Stimulated activated naive CD8-positive, alpha-beta T cell treated with anti-CD3 and anti-CD28 coated beads, Interleukin-15, Interleukin-2, amounts not matched to agents 100 ng/mL and 50 ng/mL, for 24 hours (primary cell): ENCODE results near the gene NBPF9.
"Not testable (repeated sequence)": the region's sequence is repeated elsewhere in the genome, so short reads cannot be mapped to it uniquely, and the experiment has no call there.

Experiments
- H3K27ac Mint-ChIP-seq: one replicate; pipeline ENCODE4 v1.8.0; 2021; ENCODE audit warnings: mild to moderate bottlenecking, mixed read lengths
- H3K27me3 Mint-ChIP-seq: one replicate; pipeline ENCODE4 v1.8.0; 2021; ENCODE audit warnings: mixed read lengths
- H3K36me3 Mint-ChIP-seq: one replicate; pipeline ENCODE4 v1.8.0; 2021; ENCODE audit warnings: low read depth, mixed read lengths
- H3K4me1 Mint-ChIP-seq: one replicate; pipeline ENCODE4 v1.8.0; 2021; ENCODE audit warnings: low read depth, mixed read lengths
- H3K4me3 Mint-ChIP-seq: one replicate; pipeline ENCODE4 v1.8.0; 2021; ENCODE audit warnings: mild to moderate bottlenecking, mixed read lengths
- H3K9me3 Mint-ChIP-seq: one replicate; pipeline ENCODE4 v1.8.0; 2021; ENCODE audit warnings: mixed read lengths

NBPF9 gene

DNA sequence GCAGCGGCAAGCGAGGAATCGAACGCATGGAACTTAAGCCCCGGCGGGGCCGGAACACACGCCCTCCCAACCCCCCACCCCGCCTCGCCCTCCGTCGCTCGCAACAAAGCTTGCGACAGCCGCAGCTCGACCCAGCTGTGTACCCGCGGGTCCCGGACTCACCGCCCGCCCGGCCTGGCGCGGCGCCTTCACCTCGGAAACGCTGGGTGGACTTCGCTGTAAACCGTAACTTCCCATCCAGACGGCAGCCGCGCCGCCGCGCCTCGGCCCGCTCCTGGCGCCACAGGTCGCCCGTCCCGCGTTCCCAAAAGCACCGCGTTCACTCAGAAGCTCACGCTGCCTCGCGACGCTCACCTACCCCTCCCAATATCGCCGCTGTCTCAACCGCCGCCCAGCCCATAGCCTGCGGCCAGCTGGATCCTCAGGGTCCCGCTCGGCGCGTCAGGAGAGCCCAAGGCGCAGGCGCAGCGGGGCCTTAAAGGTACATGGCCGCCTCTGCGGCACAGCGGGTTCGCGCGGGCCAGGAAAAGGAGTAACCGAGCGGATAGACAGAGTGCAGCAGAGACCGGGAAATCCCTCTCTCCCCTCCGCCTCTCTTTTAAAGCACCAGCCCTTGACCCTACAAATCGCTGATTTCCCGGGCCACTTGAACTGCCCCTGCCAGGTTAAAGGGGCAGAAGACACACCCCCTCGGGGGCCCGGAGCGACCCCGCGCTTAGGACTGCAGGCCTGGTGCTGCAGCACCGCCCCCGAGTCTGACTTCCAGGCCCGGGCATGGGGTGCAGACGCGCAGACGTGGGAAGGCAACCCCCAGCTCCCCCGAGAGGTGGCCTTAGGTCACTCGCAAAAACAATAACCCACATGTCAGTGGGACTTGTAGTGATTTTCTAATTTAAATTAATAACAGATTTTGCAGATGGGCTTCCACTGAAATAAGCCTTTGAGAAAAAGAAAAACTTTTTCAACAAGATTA lies at the start of gene NBPF9:
TSS of gene NBPF9 (minus strand) at position 443 of the 973 bp plus-strand sequence. CDS start 21,412 bp downstream, outside the sequence.
- H3K36me3 Mint-ChIP-seq, H3K9me3 Mint-ChIP-seq, H3K27me3 Mint-ChIP-seq, H3K4me1 Mint-ChIP-seq: not testable (repeated sequence)
- Mint-ChIP-seq H3K4me3 (peak within 1 kb of the TSS; percentile 95), H3K27ac (peak within 1 kb of the TSS; percentile 94)

DNA sequence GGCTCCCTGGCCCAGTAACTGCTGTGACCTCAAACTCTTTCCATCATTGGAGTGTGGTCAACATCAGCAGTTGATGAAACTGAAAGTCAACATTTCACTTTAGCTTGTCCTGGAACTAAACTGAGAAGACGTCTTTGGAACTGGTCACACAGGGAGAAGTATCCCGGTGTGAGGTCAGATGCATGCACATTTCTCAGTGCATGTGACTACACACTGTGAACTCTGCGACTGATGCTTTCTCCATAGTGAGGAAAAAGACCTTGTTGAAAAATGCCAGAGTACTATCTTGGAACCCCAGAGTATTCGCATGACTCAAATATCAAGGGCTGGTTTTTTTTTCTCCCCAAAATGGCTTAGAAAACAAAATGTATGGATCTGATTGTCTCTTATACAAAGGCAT lies 46.6 kb upstream of the NBPF9 start:
- H3K27ac Mint-ChIP-seq, H3K36me3 Mint-ChIP-seq, H3K27me3 Mint-ChIP-seq, H3K4me3 Mint-ChIP-seq, H3K9me3 Mint-ChIP-seq, H3K4me1 Mint-ChIP-seq: not testable (repeated sequence)

DNA sequence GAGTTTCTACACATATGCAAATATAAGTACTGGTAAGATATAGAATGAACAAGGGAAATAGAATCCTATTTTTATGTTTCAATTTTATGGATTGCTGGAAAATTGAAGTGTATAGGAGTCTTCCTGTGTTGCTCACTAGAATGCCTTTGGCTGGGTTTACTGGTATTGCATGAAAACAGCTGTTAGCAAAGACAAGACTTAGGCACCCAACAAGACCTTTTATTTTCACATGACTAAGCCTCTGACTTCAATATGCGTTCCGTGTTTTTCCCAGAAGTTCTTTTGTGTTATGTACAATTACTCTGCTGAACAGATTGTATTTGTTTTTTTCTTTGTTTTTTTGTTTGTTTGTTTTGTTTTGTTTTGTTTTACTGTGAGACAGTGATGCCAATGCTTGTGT lies 34.2 kb upstream of the NBPF9 start:
- not testable (repeated sequence) for H3K9me3 Mint-ChIP-seq, H3K36me3 Mint-ChIP-seq, H3K27me3 Mint-ChIP-seq, H3K27ac Mint-ChIP-seq, H3K4me1 Mint-ChIP-seq, H3K4me3 Mint-ChIP-seq

DNA sequence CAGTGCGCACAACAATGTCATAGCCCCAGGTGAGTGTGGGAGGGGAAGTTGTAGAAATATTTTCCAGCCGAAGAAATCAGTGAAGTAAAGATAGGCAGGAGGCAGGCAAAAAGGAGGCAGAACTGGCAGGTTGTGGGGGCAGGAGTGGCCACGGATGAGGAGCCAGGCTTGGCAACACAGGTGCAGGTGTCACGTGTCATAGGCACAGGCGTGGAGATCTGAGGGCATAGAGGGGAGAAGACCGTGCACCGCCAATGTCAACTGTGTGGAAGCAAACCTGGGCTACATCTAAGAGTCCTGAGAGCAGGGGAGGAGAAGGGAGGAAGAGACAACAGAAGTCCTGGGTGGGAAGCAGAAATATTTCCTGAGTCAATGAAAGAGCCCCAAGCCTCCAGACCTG lies 27.6 kb upstream of the NBPF9 start:
- H3K36me3 Mint-ChIP-seq, H3K9me3 Mint-ChIP-seq, H3K27ac Mint-ChIP-seq, H3K27me3 Mint-ChIP-seq, H3K4me1 Mint-ChIP-seq, H3K4me3 Mint-ChIP-seq: not testable (repeated sequence)

DNA sequence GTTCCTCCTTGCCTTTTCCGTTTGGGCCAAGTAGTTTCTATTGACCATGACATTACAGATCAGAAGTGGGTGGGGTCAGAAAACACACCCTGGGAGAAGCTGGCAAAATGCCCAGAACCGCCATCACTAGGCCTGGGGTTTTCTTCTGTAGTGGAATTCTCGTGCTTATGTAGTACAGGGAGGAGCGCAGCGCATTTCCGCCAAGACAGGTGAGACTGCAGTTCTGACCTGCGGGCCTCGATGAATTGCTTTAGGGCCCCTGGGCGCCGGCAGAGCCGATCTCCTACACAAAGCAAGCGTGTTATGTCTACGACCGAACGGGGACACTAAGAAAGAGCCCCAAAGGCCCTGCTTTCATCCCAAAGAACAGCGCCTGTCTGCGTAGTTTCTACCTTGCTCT lies 25.9 kb upstream of the NBPF9 start:
- H3K4me3 Mint-ChIP-seq, H3K9me3 Mint-ChIP-seq, H3K27ac Mint-ChIP-seq: not testable (repeated sequence)

DNA sequence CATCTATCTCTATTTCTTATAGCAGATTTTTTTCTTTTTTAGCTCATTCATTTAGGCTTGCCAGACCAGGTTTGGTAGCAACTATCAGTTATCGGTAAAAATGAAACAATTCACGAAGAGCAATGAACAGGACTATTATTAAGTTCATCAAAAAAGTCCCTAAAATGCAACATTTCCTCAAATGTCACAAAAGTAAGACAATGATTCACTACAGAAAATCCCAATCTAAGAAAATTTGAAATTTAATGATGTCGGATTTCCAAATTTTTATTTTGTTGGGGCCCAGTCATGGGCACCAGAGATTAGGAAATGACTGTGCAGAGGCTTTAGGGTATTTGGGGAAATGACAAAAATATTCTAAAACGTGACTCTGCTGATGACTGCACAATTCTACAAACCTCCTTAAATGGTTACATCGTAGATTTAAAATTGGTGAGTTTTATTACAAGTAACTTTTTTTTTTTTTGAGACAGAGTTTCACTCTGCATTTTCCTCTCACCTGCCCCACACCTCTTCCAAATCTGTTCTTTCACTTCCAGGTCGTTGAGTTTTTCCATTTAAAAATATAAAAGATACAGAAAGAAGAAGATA lies 23.3 kb upstream of the NBPF9 start:
- not testable (repeated sequence) for H3K36me3 Mint-ChIP-seq, H3K4me3 Mint-ChIP-seq, H3K4me1 Mint-ChIP-seq, H3K27me3 Mint-ChIP-seq, H3K27ac Mint-ChIP-seq, H3K9me3 Mint-ChIP-seq

More for the DNA sequence above, 25.9 kb upstream of the NBPF9 start:
- not testable (repeated sequence) for H3K27me3 Mint-ChIP-seq, H3K36me3 Mint-ChIP-seq, H3K4me1 Mint-ChIP-seq

DNA sequence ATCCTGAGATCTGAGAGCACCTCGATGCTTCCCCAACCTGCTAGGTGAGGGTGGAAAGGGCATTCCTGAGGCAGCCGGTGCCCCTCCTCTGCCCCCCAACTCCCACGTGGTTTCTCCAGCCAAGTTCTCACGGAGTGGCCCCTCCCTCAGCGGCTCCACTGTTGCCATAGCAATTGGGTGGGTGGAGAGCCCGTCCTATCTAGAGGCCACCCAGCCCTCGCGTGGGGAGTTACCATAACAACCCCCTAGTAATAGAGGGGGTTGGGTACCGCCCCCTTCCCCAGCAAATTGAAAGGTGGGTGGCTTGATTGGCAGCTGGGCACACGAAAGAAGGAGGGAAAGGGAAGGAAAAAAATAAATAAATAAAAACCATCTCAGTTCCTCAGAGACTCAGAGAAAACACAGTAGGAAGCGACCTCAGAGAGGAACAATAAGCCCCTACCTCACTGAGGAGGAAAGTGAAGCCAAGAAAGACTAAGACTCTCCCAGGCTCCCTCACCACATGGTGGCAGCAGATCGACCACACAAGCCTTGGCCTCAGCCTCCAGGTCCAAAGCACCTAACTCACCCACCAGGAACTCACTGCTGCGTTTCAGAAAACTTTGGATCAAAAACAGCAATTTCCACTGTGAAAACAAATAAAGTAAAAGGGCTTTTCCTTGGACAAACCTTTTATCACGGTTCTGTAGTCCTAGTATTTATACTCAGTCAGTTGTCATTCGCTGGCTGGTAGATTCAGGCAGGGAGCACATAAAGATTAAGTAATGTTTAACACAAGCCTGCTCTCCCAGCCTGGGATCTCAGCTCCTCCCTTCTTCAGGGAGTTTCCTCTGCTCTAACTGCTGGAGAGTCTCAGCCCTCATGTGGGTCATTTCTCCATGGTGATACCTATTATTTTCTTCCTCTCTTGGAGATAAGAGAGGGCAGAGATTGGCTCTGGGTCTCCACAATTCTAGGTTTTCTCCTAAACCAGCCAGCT lies 20.9 kb upstream of the NBPF9 start:
- not testable (repeated sequence) for H3K27ac Mint-ChIP-seq, H3K27me3 Mint-ChIP-seq, H3K9me3 Mint-ChIP-seq, H3K4me1 Mint-ChIP-seq, H3K4me3 Mint-ChIP-seq, H3K36me3 Mint-ChIP-seq

- H3K27me3 Mint-ChIP-seq, H3K9me3 Mint-ChIP-seq, H3K27ac Mint-ChIP-seq: not testable (repeated sequence)
Measured at GRCh38 chr1:149112828-149113227, 9.5 kb upstream of the NBPF9 start.

GRCh38 chr1:149110343-149110742 lies 7.0 kb upstream of the NBPF9 start:
- H3K27me3 Mint-ChIP-seq, H3K36me3 Mint-ChIP-seq, H3K9me3 Mint-ChIP-seq, H3K27ac Mint-ChIP-seq, H3K4me3 Mint-ChIP-seq, H3K4me1 Mint-ChIP-seq: not testable (repeated sequence)

More at GRCh38 chr1:149112828-149113227, 9.5 kb upstream of the NBPF9 start:
- not testable (repeated sequence) for H3K36me3 Mint-ChIP-seq, H3K4me3 Mint-ChIP-seq, H3K4me1 Mint-ChIP-seq

- not testable (repeated sequence) for H3K27ac Mint-ChIP-seq, H3K9me3 Mint-ChIP-seq, H3K36me3 Mint-ChIP-seq, H3K27me3 Mint-ChIP-seq, H3K4me1 Mint-ChIP-seq
- peak overlapping the region; percentile 45 for H3K4me3 Mint-ChIP-seq
Measured at GRCh38 chr1:149102574-149102973, 777 bp downstream of the NBPF9 start.

DNA sequence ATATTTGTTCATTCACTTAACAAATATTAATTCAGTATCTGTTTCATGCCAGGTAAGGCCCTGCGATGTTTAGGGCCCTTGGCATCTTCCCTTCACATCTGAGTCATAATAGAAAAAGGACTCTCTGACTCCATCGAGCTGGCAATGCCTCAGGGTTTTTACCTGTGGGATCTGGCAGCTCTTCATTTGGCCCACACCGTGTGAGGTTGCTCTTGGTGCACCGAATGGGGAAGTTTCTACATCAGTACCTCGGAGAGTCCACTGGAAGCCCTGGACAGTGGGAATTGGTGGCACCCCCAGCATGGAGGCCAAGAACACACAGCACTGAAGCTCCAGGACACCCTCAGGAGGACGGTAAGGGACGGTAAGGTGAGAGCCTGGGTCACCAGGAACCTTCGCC lies 5.1 kb downstream of the NBPF9 start:
- not testable (repeated sequence) for H3K27me3 Mint-ChIP-seq, H3K4me3 Mint-ChIP-seq, H3K36me3 Mint-ChIP-seq, H3K9me3 Mint-ChIP-seq, H3K4me1 Mint-ChIP-seq, H3K27ac Mint-ChIP-seq

DNA sequence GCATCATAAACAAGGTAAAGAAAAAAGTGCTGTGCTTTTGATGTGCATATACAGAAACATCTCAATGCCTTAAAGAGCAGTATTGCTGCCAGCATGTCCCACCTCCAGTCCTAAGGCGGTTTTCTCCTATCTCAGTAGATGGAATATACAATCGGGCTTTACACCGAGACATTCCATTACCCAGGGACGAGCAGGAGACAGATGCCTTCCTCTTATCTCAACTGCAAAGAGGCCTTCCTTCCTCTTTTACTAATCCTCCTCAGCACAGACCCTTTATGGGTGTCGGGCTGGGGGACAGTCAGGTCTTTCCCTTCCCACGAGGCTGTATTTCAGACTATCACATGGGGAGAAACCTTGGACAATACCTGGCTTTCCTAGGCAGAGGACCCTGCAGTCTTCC lies 10.2 kb downstream of the NBPF9 start:
- not testable (repeated sequence) for H3K9me3 Mint-ChIP-seq, H3K36me3 Mint-ChIP-seq, H3K4me3 Mint-ChIP-seq, H3K27ac Mint-ChIP-seq, H3K4me1 Mint-ChIP-seq, H3K27me3 Mint-ChIP-seq

- not testable (repeated sequence) for H3K9me3 Mint-ChIP-seq, H3K36me3 Mint-ChIP-seq, H3K4me3 Mint-ChIP-seq
Measured at GRCh38 chr1:149075505-149076127, 27.7 kb downstream of the NBPF9 start.

GRCh38 chr1:149064611-149065010 lies 38.7 kb downstream of the NBPF9 start:
- H3K4me3 Mint-ChIP-seq, H3K27ac Mint-ChIP-seq, H3K4me1 Mint-ChIP-seq, H3K27me3 Mint-ChIP-seq, H3K9me3 Mint-ChIP-seq: not testable (repeated sequence)
- peaks cover 13% of the 10 kb centered on the region for H3K36me3 Mint-ChIP-seq

More at GRCh38 chr1:149075505-149076127, 27.7 kb downstream of the NBPF9 start:
- H3K27me3 Mint-ChIP-seq, H3K27ac Mint-ChIP-seq, H3K4me1 Mint-ChIP-seq: not testable (repeated sequence)

- H3K4me3 Mint-ChIP-seq, H3K36me3 Mint-ChIP-seq, H3K27me3 Mint-ChIP-seq, H3K9me3 Mint-ChIP-seq, H3K4me1 Mint-ChIP-seq, H3K27ac Mint-ChIP-seq: not testable (repeated sequence)
Measured at GRCh38 chr1:149043056-149043455, 60.3 kb downstream of the NBPF9 start.
